OCI-LY1 (cell line): Measurements from ENCODE around the gene ROR1.

Experiments used
- EZH2 ChIP-seq: fragments of 200-600 bp; sonication (generic), shearing (Covaris generic); IDR thresholded peaks from 2 replicates; pipeline ENCODE4 v1.8.0; 2017; ENCODE audit warnings: borderline replicate concordance, mixed run types, mild to moderate bottlenecking, antibody characterized with exemption, low read length, moderate library complexity, mixed read lengths
- TF ChIP-seq, protein P1 (sequence below): fragments of 200-600 bp; sonication (generic), shearing (Covaris generic); IDR thresholded peaks from 2 replicates; pipeline ENCODE4 v1.5.1; 2017; ENCODE audit warnings: mild to moderate bottlenecking, antibody characterized with exemption, low read length, moderate library complexity, mixed read lengths

DNA sequence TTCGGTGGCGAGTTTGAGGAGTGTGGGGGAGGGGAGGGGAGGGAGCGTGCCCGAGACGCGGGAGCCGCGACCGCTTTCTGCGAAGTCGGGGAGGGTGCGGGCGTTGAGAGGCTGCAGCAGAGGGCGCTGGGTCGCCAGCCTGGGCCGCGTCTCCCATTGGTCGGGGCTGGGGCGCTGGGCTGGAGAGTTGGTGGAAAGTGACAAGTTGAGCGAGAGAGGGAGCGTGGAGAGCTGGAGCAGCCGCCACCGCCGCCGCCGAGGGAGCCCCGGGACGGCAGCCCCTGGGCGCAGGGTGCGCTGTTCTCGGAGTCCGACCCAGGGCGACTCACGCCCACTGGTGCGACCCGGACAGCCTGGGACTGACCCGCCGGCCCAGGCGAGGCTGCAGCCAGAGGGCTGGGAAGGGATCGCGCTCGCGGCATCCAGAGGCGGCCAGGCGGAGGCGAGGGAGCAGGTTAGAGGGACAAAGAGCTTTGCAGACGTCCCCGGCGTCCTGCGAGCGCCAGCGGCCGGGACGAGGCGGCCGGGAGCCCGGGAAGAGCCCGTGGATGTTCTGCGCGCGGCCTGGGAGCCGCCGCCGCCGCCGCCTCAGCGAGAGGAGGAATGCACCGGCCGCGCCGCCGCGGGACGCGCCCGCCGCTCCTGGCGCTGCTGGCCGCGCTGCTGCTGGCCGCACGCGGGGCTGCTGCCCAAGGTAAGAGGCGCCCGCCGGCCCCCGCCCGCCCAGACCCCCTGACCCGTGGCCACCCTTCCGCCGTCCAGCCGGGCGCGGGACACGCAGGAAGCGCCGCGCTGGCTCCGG lies at the start of gene ROR1:
- TF ChIP-seq, protein P1, sequence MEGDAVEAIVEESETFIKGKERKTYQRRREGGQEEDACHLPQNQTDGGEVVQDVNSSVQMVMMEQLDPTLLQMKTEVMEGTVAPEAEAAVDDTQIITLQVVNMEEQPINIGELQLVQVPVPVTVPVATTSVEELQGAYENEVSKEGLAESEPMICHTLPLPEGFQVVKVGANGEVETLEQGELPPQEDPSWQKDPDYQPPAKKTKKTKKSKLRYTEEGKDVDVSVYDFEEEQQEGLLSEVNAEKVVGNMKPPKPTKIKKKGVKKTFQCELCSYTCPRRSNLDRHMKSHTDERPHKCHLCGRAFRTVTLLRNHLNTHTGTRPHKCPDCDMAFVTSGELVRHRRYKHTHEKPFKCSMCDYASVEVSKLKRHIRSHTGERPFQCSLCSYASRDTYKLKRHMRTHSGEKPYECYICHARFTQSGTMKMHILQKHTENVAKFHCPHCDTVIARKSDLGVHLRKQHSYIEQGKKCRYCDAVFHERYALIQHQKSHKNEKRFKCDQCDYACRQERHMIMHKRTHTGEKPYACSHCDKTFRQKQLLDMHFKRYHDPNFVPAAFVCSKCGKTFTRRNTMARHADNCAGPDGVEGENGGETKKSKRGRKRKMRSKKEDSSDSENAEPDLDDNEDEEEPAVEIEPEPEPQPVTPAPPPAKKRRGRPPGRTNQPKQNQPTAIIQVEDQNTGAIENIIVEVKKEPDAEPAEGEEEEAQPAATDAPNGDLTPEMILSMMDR, result no peak
- TF ChIP-seq EZH2, result no peak
